Neural cell (in vitro differentiated cells): Measurements from ENCODE around the gene PHLDB1. TPM values are rescaled to one million over a fixed set of nuclear protein-coding genes. Genes with fewer than 3 reads are reported as not detected.

Source experiments
- H2AFZ ChIP-seq: fragments of 200-600, 300-800 bp; sonication (generic), shearing (Covaris generic); 2 replicates; pipeline ENCODE4 v1.6.0; 2014; ENCODE audit warnings: low read depth, mild to moderate bottlenecking, antibody characterized with exemption, low read length, moderate library complexity
- H3F3A ChIP-seq: fragments of 200-600 bp; shearing (Covaris generic); 2 replicates; pipeline ENCODE4 v1.6.1; 2016; ENCODE audit warnings: mild to moderate bottlenecking, moderate library complexity, mixed read lengths, antibody characterized with exemption, low read length; ENCODE audit not compliant: insufficient read depth, poor library complexity, severe bottlenecking
- H3K27ac ChIP-seq: fragments of 200-600, 300-800 bp; sonication (generic), shearing (Covaris generic); 2 replicates; pipeline ENCODE4 v1.5.1; 2014; ENCODE audit warnings: mild to moderate bottlenecking, low read length, moderate library complexity
- H3K27me3 ChIP-seq: fragments of 300-800, 200-600 bp; sonication (generic), shearing (Covaris generic); 2 replicates; pipeline ENCODE4 v1.6.0; 2014; ENCODE audit warnings: mild to moderate bottlenecking, low read depth, low read length, moderate library complexity; ENCODE audit not compliant: insufficient read depth
- H3K36me3 ChIP-seq: fragments of 300-800, 200-600 bp; sonication (generic), shearing (Covaris generic); 2 replicates; pipeline ENCODE4 v1.5.1; 2014; ENCODE audit warnings: mild to moderate bottlenecking, antibody characterized with exemption, low read length, moderate library complexity; ENCODE audit not compliant: insufficient read depth
- H3K4me2 ChIP-seq: fragments of 300-800, 200-600 bp; sonication (generic), shearing (Covaris generic); 2 replicates; pipeline ENCODE4 v1.6.0; 2014; ENCODE audit warnings: mild to moderate bottlenecking, low read length
- H3K4me3 ChIP-seq: fragments of 300-800, 200-600 bp; sonication (generic), shearing (Covaris generic); 2 replicates; pipeline ENCODE4 v1.5.1; 2014; ENCODE audit warnings: mild to moderate bottlenecking, low read length, moderate library complexity
- H3K79me2 ChIP-seq: fragments of 200-600 bp; shearing (Covaris generic); replicated peaks from 2 replicates; pipeline ENCODE4 v1.6.0; 2014; ENCODE audit warnings: mild to moderate bottlenecking, low read length, moderate library complexity; ENCODE audit not compliant: insufficient read depth
- H3K9ac ChIP-seq: fragments of 300-800, 200-600 bp; sonication (generic), shearing (Covaris generic); 2 replicates; pipeline ENCODE4 v1.6.1; 2016; ENCODE audit warnings: mild to moderate bottlenecking, low read length, mixed read lengths
- H3K9me2 ChIP-seq: fragments of 200-600 bp; shearing (Covaris generic); 2 replicates; pipeline ENCODE4 v1.6.1; 2016; ENCODE audit warnings: mild to moderate bottlenecking, low read length, mixed read lengths; ENCODE audit not compliant: insufficient read depth
- H3K9me3 ChIP-seq: fragments of 200-600, 300-800 bp; sonication (generic), shearing (Covaris generic); 2 replicates; pipeline ENCODE4 v1.6.1; 2016; ENCODE audit warnings: mild to moderate bottlenecking, mixed run types, low read length, moderate library complexity, mixed read lengths
- H4K20me1 ChIP-seq: fragments of 200-600 bp; shearing (Covaris generic); 2 replicates; pipeline ENCODE4 v1.6.1; 2016; ENCODE audit warnings: mild to moderate bottlenecking, mixed run types; ENCODE audit not compliant: insufficient read depth
- EP300 ChIP-seq: fragments of 450-650 bp; conservative IDR thresholded peaks from 2 replicates; pipeline ENCODE4 v1.6.1; 2014; ENCODE audit warnings: antibody characterized with exemption, mild to moderate bottlenecking, moderate library complexity; ENCODE audit not compliant: poor library complexity, severe bottlenecking
- EZH2 ChIP-seq: fragments of 200-600, 300-800 bp; shearing (Covaris generic), sonication (generic); IDR thresholded peaks from 2 replicates; pipeline ENCODE4 v1.6.1; 2014; ENCODE audit warnings: antibody characterized with exemption, low read length, borderline replicate concordance, mild to moderate bottlenecking; ENCODE audit not compliant: insufficient read depth, poor library complexity, severe bottlenecking
- MXI1 ChIP-seq: fragments of 450-650 bp; conservative IDR thresholded peaks from 2 replicates; pipeline ENCODE4 v1.6.1; 2014; ENCODE audit warnings: antibody characterized with exemption, mild to moderate bottlenecking; ENCODE audit not compliant: poor library complexity, severe bottlenecking
- POLR2AphosphoS5 ChIP-seq: IDR thresholded peaks from 2 replicates; pipeline ENCODE4 v1.6.1; 2012
- RAD21 ChIP-seq: fragments of 450-650 bp; conservative IDR thresholded peaks from 2 replicates; pipeline ENCODE4 v1.6.1; 2014; ENCODE audit warnings: antibody characterized with exemption, mild to moderate bottlenecking, moderate library complexity
- SMC3 ChIP-seq: fragments of 450-650 bp; conservative IDR thresholded peaks from 2 replicates; pipeline ENCODE4 v1.6.1; 2014; ENCODE audit warnings: antibody characterized with exemption, mild to moderate bottlenecking, moderate library complexity; ENCODE audit not compliant: poor library complexity
- TAF1 ChIP-seq: IDR thresholded peaks from 2 replicates; pipeline ENCODE4 v1.6.1; 2012; ENCODE audit warnings: low read depth
- polyA plus RNA-seq: library from polyadenylated mRNA; depleted of rRNA; stranded (reverse); fragments of >200 nt; gene quantifications from 2 replicates; pipeline ENCODE4 v1.2.3, GENCODE V29; 2014
- small RNA-seq, 3 experiments: library from RNA; depleted of rRNA; stranded (forward); fragments of <200 nt; gene quantifications; one replicate each; pipeline ENCODE3, GENCODE V24; 2012
- TF ChIP-seq, protein P1 (sequence below): IDR thresholded peaks from 2 replicates; pipeline ENCODE4 v1.6.1; 2012; ENCODE audit warnings: borderline replicate concordance
- TF ChIP-seq, protein P2 (sequence below): fragments of 450-650 bp; IDR thresholded peaks from 2 replicates; pipeline ENCODE4 v1.5.1; 2014; ENCODE audit warnings: antibody characterized with exemption, mild to moderate bottlenecking, moderate library complexity; ENCODE audit not compliant: poor library complexity, severe bottlenecking

PHLDB1 gene
- polyA plus RNA-seq, 1 donor from 2014 or later = 114 TPM

DNA sequence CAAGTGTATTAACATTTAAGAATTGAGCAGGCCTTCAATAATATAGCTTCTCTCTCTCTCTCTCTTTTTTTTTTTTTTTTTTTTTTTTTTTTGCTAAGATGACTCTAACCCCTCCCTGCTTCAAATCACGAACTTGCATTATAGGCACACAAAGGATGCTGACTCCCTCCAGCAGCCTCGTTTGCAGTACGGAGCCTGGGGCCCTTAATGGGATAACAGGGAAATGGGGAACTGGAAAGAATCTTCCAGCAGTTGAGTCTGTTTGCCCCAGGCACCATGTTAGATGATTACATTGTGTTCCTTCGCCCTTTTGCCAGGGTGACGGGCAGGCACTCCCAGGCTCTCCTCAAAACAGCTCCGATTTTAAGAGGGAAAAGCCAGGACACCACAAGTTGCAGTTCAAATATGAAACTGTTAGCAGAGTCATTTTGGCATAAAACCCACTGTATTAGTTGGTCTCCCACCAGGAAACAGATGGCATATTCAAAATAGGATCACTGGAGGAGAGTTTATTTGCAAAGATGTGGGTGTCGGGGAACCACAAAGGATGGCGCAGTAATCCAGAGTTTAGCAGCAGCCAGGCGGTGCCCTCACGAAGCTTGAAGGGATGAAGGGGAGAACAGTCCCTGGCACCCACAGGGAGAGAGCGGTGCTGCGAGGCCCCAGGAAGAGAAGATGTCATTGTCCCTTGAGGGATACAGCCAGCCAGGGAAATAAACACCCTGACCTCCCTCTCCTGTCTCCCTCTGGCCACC is 98.6 kb downstream of the PHLDB1 start:
- Histone ChIP-seq H3K4me2 (no peak overlapping the region), H3K36me3 (no peaks in the 10 kb centered on the region), H2AFZ (no peak overlapping the region), H3F3A (no peaks in the 10 kb centered on the region), H3K27ac (no peak overlapping the region), H3K9me2 (no peaks in the 10 kb centered on the region), H4K20me1 (no peaks in the 10 kb centered on the region), H3K27me3 (no peaks in the 10 kb centered on the region), H3K79me2 (no peaks in the 10 kb centered on the region), H3K4me3 (no peak overlapping the region), H3K9ac (no peak overlapping the region), H3K9me3 (no peaks in the 10 kb centered on the region)
- TF ChIP-seq EZH2 (no peak), RAD21 (no peak), EP300 (no peak)
- TF ChIP-seq, protein P1, sequence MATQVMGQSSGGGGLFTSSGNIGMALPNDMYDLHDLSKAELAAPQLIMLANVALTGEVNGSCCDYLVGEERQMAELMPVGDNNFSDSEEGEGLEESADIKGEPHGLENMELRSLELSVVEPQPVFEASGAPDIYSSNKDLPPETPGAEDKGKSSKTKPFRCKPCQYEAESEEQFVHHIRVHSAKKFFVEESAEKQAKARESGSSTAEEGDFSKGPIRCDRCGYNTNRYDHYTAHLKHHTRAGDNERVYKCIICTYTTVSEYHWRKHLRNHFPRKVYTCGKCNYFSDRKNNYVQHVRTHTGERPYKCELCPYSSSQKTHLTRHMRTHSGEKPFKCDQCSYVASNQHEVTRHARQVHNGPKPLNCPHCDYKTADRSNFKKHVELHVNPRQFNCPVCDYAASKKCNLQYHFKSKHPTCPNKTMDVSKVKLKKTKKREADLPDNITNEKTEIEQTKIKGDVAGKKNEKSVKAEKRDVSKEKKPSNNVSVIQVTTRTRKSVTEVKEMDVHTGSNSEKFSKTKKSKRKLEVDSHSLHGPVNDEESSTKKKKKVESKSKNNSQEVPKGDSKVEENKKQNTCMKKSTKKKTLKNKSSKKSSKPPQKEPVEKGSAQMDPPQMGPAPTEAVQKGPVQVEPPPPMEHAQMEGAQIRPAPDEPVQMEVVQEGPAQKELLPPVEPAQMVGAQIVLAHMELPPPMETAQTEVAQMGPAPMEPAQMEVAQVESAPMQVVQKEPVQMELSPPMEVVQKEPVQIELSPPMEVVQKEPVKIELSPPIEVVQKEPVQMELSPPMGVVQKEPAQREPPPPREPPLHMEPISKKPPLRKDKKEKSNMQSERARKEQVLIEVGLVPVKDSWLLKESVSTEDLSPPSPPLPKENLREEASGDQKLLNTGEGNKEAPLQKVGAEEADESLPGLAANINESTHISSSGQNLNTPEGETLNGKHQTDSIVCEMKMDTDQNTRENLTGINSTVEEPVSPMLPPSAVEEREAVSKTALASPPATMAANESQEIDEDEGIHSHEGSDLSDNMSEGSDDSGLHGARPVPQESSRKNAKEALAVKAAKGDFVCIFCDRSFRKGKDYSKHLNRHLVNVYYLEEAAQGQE = no peak

DNA sequence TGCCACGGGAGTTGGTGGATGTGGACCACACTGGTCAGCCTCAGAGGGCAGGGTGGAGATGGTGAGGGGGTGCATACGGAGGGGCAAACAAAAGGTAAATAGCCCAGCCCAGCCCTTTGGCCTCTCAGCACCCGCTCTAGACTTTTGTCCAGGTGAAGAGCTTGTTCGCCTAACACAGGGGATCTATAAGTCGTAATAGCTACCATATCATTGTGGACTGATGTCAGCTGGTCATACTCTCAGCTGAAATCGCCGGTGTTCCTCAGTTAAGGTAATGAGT is 99.1 kb downstream of the PHLDB1 start:
- H3F3A ChIP-seq = no peaks in the 10 kb centered on the region
- H3K9me2 ChIP-seq = no peaks in the 10 kb centered on the region
- H3K79me2 ChIP-seq = no peaks in the 10 kb centered on the region
- no peak overlapping the region for H3K9ac ChIP-seq
- no peaks in the 10 kb centered on the region for H3K9me3 ChIP-seq
- no peak overlapping the region for H3K4me2 ChIP-seq
- H3K4me3 ChIP-seq = no peak overlapping the region
- H3K27ac ChIP-seq = no peak overlapping the region
- H3K36me3 ChIP-seq = no peaks in the 10 kb centered on the region
- no peak overlapping the region for H2AFZ ChIP-seq
- no peaks in the 10 kb centered on the region for H4K20me1 ChIP-seq
- H3K27me3 ChIP-seq = no peaks in the 10 kb centered on the region
- no peak for TF ChIP-seq POLR2AphosphoS5
- no peak for TF ChIP-seq MXI1
- no peak for TF ChIP-seq EZH2
- no peak for TF ChIP-seq TAF1
- TF ChIP-seq RAD21 = no peak
- TF ChIP-seq, protein P1 = no peak
- TF ChIP-seq, protein P2, sequence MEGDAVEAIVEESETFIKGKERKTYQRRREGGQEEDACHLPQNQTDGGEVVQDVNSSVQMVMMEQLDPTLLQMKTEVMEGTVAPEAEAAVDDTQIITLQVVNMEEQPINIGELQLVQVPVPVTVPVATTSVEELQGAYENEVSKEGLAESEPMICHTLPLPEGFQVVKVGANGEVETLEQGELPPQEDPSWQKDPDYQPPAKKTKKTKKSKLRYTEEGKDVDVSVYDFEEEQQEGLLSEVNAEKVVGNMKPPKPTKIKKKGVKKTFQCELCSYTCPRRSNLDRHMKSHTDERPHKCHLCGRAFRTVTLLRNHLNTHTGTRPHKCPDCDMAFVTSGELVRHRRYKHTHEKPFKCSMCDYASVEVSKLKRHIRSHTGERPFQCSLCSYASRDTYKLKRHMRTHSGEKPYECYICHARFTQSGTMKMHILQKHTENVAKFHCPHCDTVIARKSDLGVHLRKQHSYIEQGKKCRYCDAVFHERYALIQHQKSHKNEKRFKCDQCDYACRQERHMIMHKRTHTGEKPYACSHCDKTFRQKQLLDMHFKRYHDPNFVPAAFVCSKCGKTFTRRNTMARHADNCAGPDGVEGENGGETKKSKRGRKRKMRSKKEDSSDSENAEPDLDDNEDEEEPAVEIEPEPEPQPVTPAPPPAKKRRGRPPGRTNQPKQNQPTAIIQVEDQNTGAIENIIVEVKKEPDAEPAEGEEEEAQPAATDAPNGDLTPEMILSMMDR = no peak
- no peak for TF ChIP-seq EP300
- TF ChIP-seq SMC3 = no peak

Small RNA genes lying within 50 kb of the gene (small RNA-seq; reads per million reads assigned to genes)
- gene RNU6-1157P (0 reads per million in 3 experiments), gene RNU6-376P (0 reads per million in 3 experiments)

Other genes with a start within 250 kb of the PHLDB1 start
- 33.0 and 36.9 TPM in 2 replicates for gene UBE4A, start 248.0 kb upstream of the PHLDB1 start, polyA plus RNA-seq
- 107 and 153 TPM in 2 replicates for gene ATP5MG, start 206.0 kb upstream of the PHLDB1 start, polyA plus RNA-seq
- 16.7 and 24.2 TPM in 2 replicates for gene KMT2A, start 171.1 kb upstream of the PHLDB1 start, polyA plus RNA-seq
- 1.3 and 4.3 TPM in 2 replicates for gene TTC36, start 80.1 kb upstream of the PHLDB1 start, polyA plus RNA-seq
- 139 and 154 TPM in 2 replicates for gene TMEM25, start 76.4 kb upstream of the PHLDB1 start, polyA plus RNA-seq
- 70.3 and 75.5 TPM in 2 replicates for gene IFT46, start 41.7 kb upstream of the PHLDB1 start, polyA plus RNA-seq
- 67.2 and 68.4 TPM in 2 replicates for gene ARCN1, start 35.2 kb upstream of the PHLDB1 start, polyA plus RNA-seq
- 0.12 TPM in 1 of 2 replicates, not detected in the other for gene TREH, start 72.0 kb downstream of the PHLDB1 start, polyA plus RNA-seq
- 75.8 and 76.1 TPM in 2 replicates for gene DDX6, start 183.5 kb downstream of the PHLDB1 start, polyA plus RNA-seq